ENCODE measurements around the gene BAK1.
"Not testable (repeated sequence)": the region's sequence is repeated elsewhere in the genome, so short reads cannot be mapped to it uniquely, and the experiment has no call there.

Gene BAK1

DNA sequence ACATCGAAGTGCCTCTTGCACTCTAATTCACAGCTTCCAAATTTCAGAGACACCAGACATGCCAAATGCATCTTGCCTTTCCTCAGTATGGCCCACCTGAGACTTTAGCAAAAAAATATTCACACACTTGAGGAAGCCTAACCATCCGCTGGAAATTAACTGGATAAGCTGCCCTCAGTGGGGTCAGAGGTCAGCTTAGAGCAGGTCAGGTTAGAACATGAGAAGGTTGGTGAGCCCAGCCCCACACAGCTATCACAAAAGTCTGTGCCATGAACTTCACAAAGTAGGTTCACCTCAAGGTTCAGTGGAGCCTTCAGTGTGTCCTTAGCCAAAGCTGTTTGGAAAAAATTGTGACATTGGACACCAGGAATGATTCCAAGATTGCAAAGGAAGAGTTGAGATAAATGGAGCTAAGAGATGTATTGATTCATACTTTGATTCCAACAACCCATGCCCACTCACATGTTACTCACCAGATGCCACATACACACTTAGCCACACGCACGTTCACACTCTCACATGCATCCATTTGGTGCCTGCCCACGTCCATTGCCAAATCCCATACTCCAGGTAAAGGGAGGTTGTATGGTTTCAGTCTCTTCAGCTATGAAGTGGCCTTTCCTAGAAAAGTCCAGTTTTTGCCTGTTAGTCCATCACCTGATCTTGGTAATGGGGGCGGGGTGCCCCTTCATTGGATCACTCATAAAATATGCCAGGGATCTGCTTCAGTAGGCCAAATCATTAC is 11.1 kb downstream of the BAK1 start:
- H3K9me3 ChIP-seq (ENCODE audit: control insufficient read depth in 1 of 2, low read length in 2 of 2), result no peaks in the 10 kb centered on the region
- peaks cover 0 to 11% of the 10 kb centered on the region in 2 donors for H3K4me1 ChIP-seq (ENCODE audit: control insufficient read depth in 1 of 2, insufficient read depth in 2 of 2, low read length in 2 of 2)
- H3K36me3 ChIP-seq (ENCODE audit: control insufficient read depth in 1 of 2, insufficient read depth in 2 of 2, low read length in 2 of 2), result peaks cover 6 to 7% of the 10 kb centered on the region in 2 donors
- H3K27ac ChIP-seq (ENCODE audit: low read length), result no peak overlapping the region
- H3K4me3 ChIP-seq (ENCODE audit: low read depth in 1 of 2, low read length in 2 of 2), result no peak overlapping the region
- no peaks in the 10 kb centered on the region for H3K27me3 ChIP-seq (ENCODE audit: low read depth, low read length)

DNA sequence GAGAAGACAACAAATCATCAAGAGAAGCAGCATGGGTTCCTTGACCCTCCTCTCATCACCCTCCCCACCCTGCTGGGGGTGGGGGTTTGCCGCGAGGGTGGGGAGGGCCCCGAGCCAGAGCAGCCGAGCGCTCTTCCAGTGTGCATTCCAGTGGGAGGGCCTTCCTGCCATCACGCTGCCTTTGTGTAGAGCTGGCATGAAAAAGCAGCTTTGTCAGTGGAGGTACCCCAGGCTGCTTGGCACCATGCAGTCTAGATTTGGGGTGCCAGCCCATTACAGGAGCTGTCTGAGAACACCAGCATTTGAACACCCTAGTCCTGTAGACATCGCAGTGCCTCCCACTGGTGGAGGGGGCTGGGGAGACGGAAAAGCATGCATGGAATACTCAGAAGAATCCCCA is 12.2 kb downstream of the BAK1 start:
- Histone ChIP-seq H3K4me1 (ENCODE audit: control insufficient read depth in 1 of 2, insufficient read depth in 2 of 2, low read length in 2 of 2) (peaks cover 0 to 11% of the 10 kb centered on the region in 2 donors), H3K27ac (ENCODE audit: low read length) (no peak overlapping the region), H3K9me3 (ENCODE audit: control insufficient read depth in 1 of 2, low read length in 2 of 2) (no peaks in the 10 kb centered on the region), H3K4me3 (ENCODE audit: low read depth in 1 of 2, low read length in 2 of 2) (no peak overlapping the region), H3K36me3 (ENCODE audit: control insufficient read depth in 1 of 2, insufficient read depth in 2 of 2, low read length in 2 of 2) (peaks cover 0 to 6% of the 10 kb centered on the region in 2 donors), H3K27me3 (ENCODE audit: low read depth, low read length) (no peaks in the 10 kb centered on the region)

DNA sequence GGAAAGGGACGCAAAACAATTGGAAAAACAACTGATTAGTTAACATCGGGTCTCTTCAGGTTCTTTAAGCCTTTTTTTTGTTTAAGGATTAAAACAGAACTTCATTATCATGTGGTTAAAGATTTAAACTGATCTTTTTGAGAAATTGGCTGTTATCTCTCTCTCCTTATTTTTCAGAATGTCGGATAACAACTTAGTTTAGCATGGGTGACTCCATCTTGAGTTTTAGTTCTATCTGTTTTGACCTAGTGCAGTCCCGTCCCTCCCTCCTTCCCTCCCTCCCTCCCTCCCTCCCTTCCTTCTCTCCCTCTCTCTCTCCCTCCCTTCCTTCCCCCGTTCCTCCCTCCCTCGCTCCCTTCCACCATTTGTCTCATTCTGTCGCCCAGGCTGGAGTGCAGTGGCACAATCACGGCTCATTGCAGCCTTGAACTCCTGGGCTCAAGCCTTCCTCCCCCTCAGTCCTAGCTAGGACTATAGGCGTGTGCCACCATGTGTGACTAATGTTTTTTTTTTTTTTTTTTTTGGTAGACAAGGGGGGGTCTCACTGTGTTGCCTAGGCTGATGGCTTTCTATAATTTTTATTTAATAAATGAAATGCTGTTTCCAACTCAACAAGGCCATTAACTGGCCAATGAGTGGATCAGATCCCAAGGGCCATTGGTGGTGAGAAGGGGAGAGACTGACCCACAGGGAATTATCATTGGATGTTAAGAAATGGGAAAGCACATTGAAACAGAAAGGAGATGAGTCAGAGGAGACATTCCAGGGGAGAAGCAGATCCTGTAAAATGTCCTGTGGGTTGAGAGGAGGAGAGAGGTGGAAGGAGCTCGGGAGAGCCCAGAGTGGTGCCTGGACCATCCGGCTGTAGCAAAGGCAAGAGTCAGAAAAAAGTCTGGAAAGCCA is 13.6 kb downstream of the BAK1 start:
- Histone ChIP-seq H3K4me1 (ENCODE audit: control insufficient read depth in 1 of 2, insufficient read depth in 2 of 2, low read length in 2 of 2) (peaks cover 0 to 4% of the 10 kb centered on the region in 2 donors), H3K4me3 (ENCODE audit: low read depth in 1 of 2, low read length in 2 of 2) (no peak overlapping the region), H3K27me3 (ENCODE audit: low read depth, low read length) (no peaks in the 10 kb centered on the region), H3K9me3 (ENCODE audit: control insufficient read depth in 1 of 2, low read length in 2 of 2) (no peaks in the 10 kb centered on the region), H3K36me3 (ENCODE audit: control insufficient read depth in 1 of 2, insufficient read depth in 2 of 2, low read length in 2 of 2) (no peaks in the 10 kb centered on the region), H3K27ac (ENCODE audit: low read length) (no peak overlapping the region)

DNA sequence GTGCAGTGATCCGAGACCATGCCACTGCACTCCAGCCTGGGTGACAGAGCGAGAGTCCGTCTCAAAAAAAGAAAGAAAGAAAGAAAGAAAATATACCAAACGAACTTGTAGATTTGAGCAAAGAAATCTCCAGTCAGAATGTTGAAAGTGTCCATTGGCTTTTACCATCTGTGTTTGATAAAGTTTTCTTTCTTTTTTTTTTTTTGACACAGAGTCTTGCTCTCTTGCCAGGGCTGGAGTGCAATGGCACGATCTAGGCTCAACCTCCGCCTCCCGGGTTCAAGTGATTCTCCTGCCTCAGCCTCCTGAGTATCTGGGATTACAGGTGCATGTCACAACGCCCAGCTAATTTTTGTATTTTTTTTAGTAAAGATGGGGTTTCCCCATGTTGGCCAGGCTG is 21.3 kb downstream of the BAK1 start:
- Histone ChIP-seq H3K4me3 (ENCODE audit: low read depth in 1 of 2, low read length in 2 of 2) (no peak overlapping the region), H3K4me1 (ENCODE audit: control insufficient read depth in 1 of 2, insufficient read depth in 2 of 2, low read length in 2 of 2) (no peaks in the 10 kb centered on the region), H3K27me3 (ENCODE audit: low read depth, low read length) (no peaks in the 10 kb centered on the region), H3K36me3 (ENCODE audit: control insufficient read depth in 1 of 2, insufficient read depth in 2 of 2, low read length in 2 of 2) (no peaks in the 10 kb centered on the region), H3K9me3 (ENCODE audit: control insufficient read depth in 1 of 2, low read length in 2 of 2) (no peaks in the 10 kb centered on the region), H3K27ac (ENCODE audit: low read length) (no peak overlapping the region)

DNA sequence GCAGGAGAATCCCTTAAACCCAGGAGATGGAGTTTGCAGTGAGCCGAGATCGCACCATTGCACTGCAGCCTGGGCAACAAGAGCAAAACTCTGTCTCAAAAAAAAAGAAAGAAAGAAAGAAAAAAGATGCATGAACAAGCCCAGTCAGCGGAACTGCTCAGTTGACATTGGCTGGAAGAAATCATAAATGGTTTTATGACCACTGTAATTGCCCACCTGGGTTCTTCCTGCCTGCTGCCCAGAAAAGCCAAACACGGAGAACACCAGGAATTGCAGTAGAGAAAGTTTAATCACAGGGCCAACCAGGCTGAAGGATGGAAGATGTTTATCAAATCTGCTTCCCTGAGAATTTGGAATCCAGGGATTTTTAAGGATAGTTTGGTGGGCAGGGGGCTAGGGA is 22.7 kb downstream of the BAK1 start:
- Histone ChIP-seq H3K36me3 (ENCODE audit: control insufficient read depth in 1 of 2, insufficient read depth in 2 of 2, low read length in 2 of 2) (no peaks in the 10 kb centered on the region), H3K9me3 (ENCODE audit: control insufficient read depth in 1 of 2, low read length in 2 of 2) (no peaks in the 10 kb centered on the region), H3K4me1 (ENCODE audit: control insufficient read depth in 1 of 2, insufficient read depth in 2 of 2, low read length in 2 of 2) (no peaks in the 10 kb centered on the region), H3K4me3 (ENCODE audit: low read depth in 1 of 2, low read length in 2 of 2) (no peak overlapping the region), H3K27me3 (ENCODE audit: low read depth, low read length) (no peaks in the 10 kb centered on the region), H3K27ac (ENCODE audit: low read length) (no peak overlapping the region)

DNA sequence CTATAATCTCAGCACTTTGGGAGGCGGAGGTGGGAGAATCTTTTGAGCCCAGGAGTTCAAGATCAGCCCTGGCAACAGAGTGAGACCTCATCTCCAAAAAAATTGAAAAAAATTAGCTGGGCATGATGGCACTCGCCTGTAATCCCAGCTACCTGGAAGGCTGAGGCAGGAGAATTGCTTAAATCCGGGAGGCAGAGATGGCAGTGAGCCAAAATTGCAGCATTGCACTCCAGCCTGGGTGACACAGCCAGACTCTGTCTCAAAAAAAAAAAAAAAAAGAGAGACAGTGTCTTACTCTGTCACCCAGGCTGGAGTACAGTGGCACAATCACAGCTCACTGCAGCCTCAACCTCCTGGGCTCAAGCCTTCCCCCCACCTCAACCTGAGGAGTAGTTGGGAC is 27.2 kb downstream of the BAK1 start:
- not testable (repeated sequence) for H3K4me3 ChIP-seq (ENCODE audit: low read depth in 1 of 2, low read length in 2 of 2); H3K27ac ChIP-seq (ENCODE audit: low read length); H3K9me3 ChIP-seq (ENCODE audit: control insufficient read depth in 1 of 2, low read length in 2 of 2)

DNA sequence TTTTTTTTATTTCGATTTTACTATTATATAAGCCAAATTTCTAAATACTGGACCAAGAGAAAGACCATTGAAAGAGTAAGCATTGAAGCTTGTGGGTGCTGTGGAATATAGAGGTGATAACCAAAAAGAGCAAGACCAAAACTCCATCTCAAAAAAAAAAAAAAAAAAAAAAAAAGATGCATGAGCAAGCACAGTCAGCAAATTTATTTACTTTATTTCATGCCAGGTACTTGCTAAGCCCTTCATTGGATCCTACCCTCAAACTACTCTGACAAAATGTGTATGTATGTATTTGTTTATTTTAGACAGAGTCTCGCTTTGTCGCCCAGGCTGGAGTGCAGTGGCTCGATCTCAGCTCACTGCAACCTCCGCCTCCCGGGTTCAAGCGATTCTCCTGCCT is 27.8 kb downstream of the BAK1 start:
- Histone ChIP-seq H3K4me1 (ENCODE audit: control insufficient read depth in 1 of 2, insufficient read depth in 2 of 2, low read length in 2 of 2) (no peaks in the 10 kb centered on the region), H3K9me3 (ENCODE audit: control insufficient read depth in 1 of 2, low read length in 2 of 2) (no peaks in the 10 kb centered on the region), H3K27me3 (ENCODE audit: low read depth, low read length) (no peaks in the 10 kb centered on the region), H3K4me3 (ENCODE audit: low read depth in 1 of 2, low read length in 2 of 2) (no peak overlapping the region), H3K36me3 (ENCODE audit: control insufficient read depth in 1 of 2, insufficient read depth in 2 of 2, low read length in 2 of 2) (no peaks in the 10 kb centered on the region), H3K27ac (ENCODE audit: low read length) (no peak overlapping the region)

More for the DNA sequence above, 27.2 kb downstream of the BAK1 start:
- H3K27me3 ChIP-seq (ENCODE audit: low read depth, low read length); H3K36me3 ChIP-seq (ENCODE audit: control insufficient read depth in 1 of 2, insufficient read depth in 2 of 2, low read length in 2 of 2); H3K4me1 ChIP-seq (ENCODE audit: control insufficient read depth in 1 of 2, insufficient read depth in 2 of 2, low read length in 2 of 2): not testable (repeated sequence)

DNA sequence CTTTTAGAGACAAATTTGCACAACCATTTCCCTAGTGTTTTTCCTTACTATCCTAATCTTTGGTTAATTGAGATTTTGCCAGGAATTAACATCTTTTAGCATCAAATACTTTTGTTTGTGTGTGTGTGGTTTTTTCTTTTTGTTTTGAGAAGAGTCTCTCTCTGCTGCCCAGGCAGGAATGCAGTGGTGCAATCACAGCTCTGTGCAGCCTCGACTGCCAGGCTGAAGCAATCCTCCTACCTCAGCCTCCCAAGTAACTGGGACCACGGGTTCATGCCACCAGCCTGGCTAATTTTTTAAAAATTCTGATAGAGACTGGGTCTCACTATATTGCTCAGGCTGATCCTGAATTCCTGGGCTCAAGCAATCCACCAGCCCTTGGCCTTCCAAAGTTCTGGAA is 28.5 kb downstream of the BAK1 start:
- no peak overlapping the region for H3K27ac ChIP-seq (ENCODE audit: low read length)
- H3K4me3 ChIP-seq (ENCODE audit: low read depth in 1 of 2, low read length in 2 of 2), result no peak overlapping the region
- no peaks in the 10 kb centered on the region for H3K9me3 ChIP-seq (ENCODE audit: control insufficient read depth in 1 of 2, low read length in 2 of 2)
- H3K4me1 ChIP-seq (ENCODE audit: control insufficient read depth in 1 of 2, insufficient read depth in 2 of 2, low read length in 2 of 2), result no peaks in the 10 kb centered on the region
- H3K36me3 ChIP-seq (ENCODE audit: control insufficient read depth in 1 of 2, insufficient read depth in 2 of 2, low read length in 2 of 2), result no peaks in the 10 kb centered on the region
- H3K27me3 ChIP-seq (ENCODE audit: low read depth, low read length), result no peaks in the 10 kb centered on the region

DNA sequence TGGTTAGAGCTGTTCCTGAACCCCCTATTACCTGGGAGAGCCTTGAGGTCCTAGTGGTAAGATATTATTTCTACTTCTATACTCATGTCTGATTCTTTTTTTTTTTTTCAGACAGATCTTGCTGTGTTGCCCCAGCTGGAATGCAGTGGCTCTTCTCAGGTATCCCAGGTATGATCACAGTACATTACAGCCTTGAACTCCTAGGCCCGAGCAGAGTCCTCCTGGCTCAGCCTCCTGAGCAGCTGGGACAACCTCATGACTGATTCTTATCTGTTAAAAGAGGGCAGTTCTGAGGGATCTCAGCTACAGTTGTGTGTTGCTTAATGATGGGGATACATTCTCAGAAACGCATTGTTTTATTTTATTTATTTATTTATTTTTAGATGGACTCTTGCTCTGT is 30.2 kb downstream of the BAK1 start:
- Histone ChIP-seq H3K4me3 (ENCODE audit: low read depth in 1 of 2, low read length in 2 of 2) (no peak overlapping the region), H3K27me3 (ENCODE audit: low read depth, low read length) (no peaks in the 10 kb centered on the region), H3K9me3 (ENCODE audit: control insufficient read depth in 1 of 2, low read length in 2 of 2) (no peaks in the 10 kb centered on the region), H3K27ac (ENCODE audit: low read length) (no peak overlapping the region), H3K36me3 (ENCODE audit: control insufficient read depth in 1 of 2, insufficient read depth in 2 of 2, low read length in 2 of 2) (no peaks in the 10 kb centered on the region), H3K4me1 (ENCODE audit: control insufficient read depth in 1 of 2, insufficient read depth in 2 of 2, low read length in 2 of 2) (no peaks in the 10 kb centered on the region)

DNA sequence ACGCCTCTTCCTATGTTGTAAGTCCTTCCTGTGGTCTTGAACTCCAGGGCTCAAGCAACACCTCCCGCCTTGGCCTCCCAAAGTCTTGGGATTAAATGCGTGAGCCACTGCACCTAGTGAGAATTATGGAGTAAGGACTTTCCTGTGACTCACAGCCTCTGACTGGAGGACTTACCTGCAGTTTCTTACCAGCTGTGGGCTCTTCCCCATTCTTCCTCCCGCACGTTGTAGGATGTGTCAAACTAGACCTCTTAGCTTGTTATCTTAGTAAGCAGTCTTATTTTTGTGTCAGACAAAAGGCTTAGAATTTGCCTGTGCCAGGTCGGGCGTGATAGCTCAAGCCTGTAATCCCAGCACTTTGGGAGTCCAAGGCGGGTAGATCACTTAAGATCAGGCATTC is 30.9 kb downstream of the BAK1 start:
- Histone ChIP-seq H3K27me3 (ENCODE audit: low read depth, low read length) (no peaks in the 10 kb centered on the region), H3K27ac (ENCODE audit: low read length) (no peak overlapping the region), H3K4me3 (ENCODE audit: low read depth in 1 of 2, low read length in 2 of 2) (no peak overlapping the region), H3K36me3 (ENCODE audit: control insufficient read depth in 1 of 2, insufficient read depth in 2 of 2, low read length in 2 of 2) (no peaks in the 10 kb centered on the region), H3K4me1 (ENCODE audit: control insufficient read depth in 1 of 2, insufficient read depth in 2 of 2, low read length in 2 of 2) (no peaks in the 10 kb centered on the region), H3K9me3 (ENCODE audit: control insufficient read depth in 1 of 2, low read length in 2 of 2) (no peaks in the 10 kb centered on the region)

DNA sequence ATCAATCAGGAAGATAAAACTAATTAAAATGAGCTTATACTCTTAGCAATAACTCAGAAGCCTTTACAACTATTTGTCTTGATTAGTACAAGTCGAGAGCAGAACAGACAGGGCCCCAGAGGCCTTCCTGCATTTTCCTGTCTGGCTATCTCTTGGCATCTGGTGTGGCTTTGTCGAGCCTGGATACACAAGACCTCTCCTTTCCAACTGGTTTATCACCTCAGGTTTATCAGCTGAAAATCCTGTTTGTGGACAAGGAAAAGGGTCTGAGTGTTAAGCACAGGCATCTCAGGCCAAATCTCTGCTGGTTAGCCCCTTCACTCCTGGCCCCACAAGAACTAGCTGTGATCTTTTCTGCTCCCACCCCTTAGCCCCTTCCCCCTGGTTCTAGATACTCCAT is 32.6 kb downstream of the BAK1 start:
- no peaks in the 10 kb centered on the region for H3K9me3 ChIP-seq (ENCODE audit: control insufficient read depth in 1 of 2, low read length in 2 of 2)
- H3K27ac ChIP-seq (ENCODE audit: low read length), result no peak overlapping the region
- H3K4me3 ChIP-seq (ENCODE audit: low read depth in 1 of 2, low read length in 2 of 2), result no peak overlapping the region
- no peaks in the 10 kb centered on the region for H3K27me3 ChIP-seq (ENCODE audit: low read depth, low read length)
- H3K4me1 ChIP-seq (ENCODE audit: control insufficient read depth in 1 of 2, insufficient read depth in 2 of 2, low read length in 2 of 2), result no peaks in the 10 kb centered on the region
- H3K36me3 ChIP-seq (ENCODE audit: control insufficient read depth in 1 of 2, insufficient read depth in 2 of 2, low read length in 2 of 2), result no peaks in the 10 kb centered on the region

Measured in muscle layer of duodenum (tissue), 2 donors.